GM21529 (cell line): ENCODE measurements around the gene FLYWCH2.
"Not testable (repeated sequence)": the region's sequence is repeated elsewhere in the genome, so short reads cannot be mapped to it uniquely, and the experiment has no call there.

Experiments used
- ATAC-seq: cut with Tn5 transposase; IDR thresholded peaks from one replicate; pipeline ENCODE4 v1.9.1; 2021; ENCODE audit not compliant: unreplicated experiment

The FLYWCH2 gene

DNA sequence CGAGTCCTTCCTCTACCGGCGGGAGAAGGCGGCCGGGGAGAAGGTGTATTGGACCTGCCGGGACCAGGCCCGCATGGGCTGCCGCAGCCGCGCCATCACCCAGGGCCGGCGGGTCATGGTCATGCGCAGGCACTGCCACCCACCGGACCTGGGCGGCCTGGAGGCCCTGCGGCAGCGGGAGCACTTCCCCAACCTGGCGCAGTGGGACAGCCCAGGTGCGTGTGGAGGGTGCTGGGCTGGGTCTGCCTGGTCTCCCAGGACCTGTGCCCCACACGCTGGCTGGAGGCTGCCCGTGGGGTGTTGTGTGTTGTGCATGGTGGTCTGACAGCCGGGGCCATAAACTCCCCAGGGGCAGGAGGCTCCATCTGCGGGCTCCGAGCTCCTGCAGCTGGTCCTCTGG is 54.2 kb downstream of the FLYWCH2 start:
- no peak for ATAC-seq

DNA sequence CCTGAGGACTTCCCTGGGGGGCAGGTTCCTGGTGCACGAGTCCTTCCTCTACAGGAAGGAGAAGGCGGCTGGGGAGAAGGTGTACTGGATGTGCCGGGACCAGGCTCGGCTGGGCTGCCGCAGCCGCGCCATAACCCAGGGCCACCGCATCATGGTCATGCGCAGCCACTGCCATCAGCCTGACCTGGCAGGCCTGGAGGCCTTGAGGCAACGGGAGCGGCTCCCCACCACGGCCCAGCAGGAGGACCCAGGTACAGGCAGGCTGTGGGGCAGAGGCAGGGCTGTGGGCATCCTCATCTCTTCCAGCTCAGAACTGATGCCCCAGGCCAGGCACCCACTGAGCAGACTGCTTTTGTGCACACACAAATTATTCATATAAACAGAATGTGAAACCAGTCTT is 55.2 kb downstream of the FLYWCH2 start:
- ATAC-seq, result no peak

DNA sequence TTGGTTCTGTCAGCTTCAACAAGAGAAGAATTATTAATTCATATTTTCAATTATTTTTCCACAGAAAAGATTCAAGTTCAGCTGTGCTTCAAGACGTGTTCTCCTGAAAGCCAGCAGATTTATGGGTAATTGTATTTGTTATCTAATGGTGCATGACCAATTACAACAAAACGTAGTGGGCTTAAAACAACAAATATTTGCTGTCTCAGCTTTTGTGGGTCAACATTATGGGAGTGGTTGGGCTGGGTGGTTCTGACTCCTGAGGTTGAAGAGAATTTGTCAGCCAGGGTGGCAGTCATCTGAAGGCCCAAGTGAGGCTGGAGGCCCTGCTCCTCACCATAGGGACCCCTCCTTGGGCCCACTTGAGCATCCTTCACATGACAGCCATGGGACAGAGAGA is 57.0 kb downstream of the FLYWCH2 start:
- no peak for ATAC-seq

DNA sequence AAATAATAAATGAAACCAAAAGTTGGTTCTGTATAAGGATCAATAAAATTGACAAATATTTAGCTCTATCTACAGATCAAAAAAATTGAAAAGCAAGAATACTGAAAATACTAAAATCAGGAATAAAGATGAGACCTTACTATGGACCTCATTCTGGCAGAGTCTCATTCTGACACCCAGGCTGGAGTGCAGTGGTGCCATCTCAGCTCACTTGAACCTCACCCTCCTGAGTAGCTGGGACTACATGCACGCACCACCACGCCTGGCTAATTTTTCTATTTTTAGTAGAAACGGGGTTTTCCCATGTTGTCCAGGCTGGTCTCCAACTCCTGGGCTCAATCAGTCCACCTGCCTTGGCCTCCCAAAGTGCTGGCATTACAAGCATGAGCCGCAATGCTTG is 59.0 kb downstream of the FLYWCH2 start:
- no peak for ATAC-seq

DNA sequence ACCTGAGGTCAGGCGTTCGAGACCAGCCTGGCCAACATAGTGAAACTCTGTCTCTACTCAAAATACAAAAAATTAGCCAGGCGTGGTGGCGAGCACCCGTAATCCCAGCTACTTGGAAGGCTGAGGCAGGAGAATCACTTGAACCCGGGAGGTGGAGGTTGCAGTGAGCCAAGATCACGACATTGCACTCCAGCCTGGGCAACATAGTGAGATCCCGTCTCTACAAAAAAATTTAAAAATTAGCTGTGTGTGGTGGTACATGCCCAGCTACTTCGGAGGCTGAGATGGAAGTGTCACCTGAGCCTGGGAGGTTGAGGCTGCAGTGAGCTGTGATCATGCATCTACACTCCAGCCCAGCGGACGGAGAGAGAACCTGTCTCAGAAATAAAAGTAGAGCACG is 60.7 kb downstream of the FLYWCH2 start:
- not testable (repeated sequence) for ATAC-seq

DNA sequence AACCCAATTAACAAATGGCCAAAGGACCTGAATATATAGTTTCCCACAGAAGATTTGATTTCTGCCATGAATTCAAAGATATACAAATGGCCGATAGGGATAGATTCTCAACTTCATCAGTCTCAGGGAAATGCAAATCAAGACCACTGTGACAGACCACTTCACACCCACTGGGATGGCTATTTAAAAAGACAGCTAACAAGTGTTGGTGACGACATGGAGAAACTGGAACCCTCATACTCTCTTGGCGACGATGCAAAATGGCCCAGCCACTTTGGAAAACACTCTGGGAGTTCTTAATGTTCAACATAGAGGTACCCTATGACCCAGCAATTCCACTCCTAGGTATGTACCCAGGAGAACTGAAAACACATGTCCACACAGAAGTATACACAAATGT is 63.6 kb downstream of the FLYWCH2 start:
- ATAC-seq, result no peak
